ENCODE measurements around the gene PLA2G5. TPM values are rescaled to one million over a fixed set of nuclear protein-coding genes. Genes with fewer than 3 reads are reported as not detected.

PLA2G5 gene
- total and polyA plus RNA-seq, 9 of the 15 experiments (the other 6 are each of a cell fraction or from before 2014, with no cell fraction given), result not detected

- no peaks in the 10 kb centered on the region for H3K4me1 ChIP-seq (replicated peaks in 1 of 2; ENCODE audit: control insufficient read depth in 2 of 2, insufficient read depth in 2 of 2, low read length in 2 of 2)
- ATAC-seq, result no peak
- H2AFZ ChIP-seq (ENCODE audit: low read depth, low read length), result no peak overlapping the region
- no peaks in the 10 kb centered on the region for H4K20me1 ChIP-seq (replicated peaks; ENCODE audit: control insufficient read depth, insufficient read depth, low read length)
- H3K9me1 ChIP-seq (ENCODE audit: control insufficient read depth, insufficient read depth, low read length), result no peaks in the 10 kb centered on the region
- no peak for FAIRE-seq
- no peak for TF ChIP-seq MAFF (IDR thresholded peaks at IDR 0.05; ENCODE audit: low read length)
- TF ChIP-seq, protein P1, sequence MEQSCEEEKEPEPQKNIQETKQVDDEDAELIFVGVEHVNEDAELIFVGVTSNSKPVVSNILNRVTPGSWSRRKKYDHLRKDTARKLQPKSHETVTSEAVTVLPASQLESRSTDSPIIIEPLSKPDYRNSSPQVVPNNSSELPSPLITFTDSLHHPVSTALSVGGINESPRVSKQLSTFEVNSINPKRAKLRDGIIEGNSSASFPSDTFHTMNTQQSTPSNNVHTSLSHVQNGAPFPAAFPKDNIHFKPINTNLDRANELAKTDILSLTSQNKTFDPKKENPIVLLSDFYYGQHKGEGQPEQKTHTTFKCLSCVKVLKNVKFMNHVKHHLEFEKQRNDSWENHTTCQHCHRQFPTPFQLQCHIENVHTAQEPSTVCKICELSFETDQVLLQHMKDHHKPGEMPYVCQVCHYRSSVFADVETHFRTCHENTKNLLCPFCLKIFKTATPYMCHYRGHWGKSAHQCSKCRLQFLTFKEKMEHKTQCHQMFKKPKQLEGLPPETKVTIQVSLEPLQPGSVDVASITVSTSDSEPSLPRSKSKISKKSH (CRISPR knock-in tag; IDR thresholded peaks at IDR 0.05), result no peak
- TF ChIP-seq ZNF165 (CRISPR knock-in tag; IDR thresholded peaks at IDR 0.05; ENCODE audit: borderline replicate concordance), result no peak
- no peak for TF ChIP-seq SP1 (CRISPR knock-in tag; IDR thresholded peaks at IDR 0.05)
- no peak for TF ChIP-seq ELF1 (tag; IDR thresholded peaks at IDR 0.05)
- TF ChIP-seq ZNF232 (CRISPR knock-in tag; IDR thresholded peaks at IDR 0.05), result no peak
- TF ChIP-seq ZNF766 (CRISPR knock-in tag; conservative IDR thresholded peaks at IDR 0.05), result no peak
- TF ChIP-seq GATA2 (CRISPR knock-in tag; IDR thresholded peaks at IDR 0.05), result no peak
- TF ChIP-seq, protein P2, sequence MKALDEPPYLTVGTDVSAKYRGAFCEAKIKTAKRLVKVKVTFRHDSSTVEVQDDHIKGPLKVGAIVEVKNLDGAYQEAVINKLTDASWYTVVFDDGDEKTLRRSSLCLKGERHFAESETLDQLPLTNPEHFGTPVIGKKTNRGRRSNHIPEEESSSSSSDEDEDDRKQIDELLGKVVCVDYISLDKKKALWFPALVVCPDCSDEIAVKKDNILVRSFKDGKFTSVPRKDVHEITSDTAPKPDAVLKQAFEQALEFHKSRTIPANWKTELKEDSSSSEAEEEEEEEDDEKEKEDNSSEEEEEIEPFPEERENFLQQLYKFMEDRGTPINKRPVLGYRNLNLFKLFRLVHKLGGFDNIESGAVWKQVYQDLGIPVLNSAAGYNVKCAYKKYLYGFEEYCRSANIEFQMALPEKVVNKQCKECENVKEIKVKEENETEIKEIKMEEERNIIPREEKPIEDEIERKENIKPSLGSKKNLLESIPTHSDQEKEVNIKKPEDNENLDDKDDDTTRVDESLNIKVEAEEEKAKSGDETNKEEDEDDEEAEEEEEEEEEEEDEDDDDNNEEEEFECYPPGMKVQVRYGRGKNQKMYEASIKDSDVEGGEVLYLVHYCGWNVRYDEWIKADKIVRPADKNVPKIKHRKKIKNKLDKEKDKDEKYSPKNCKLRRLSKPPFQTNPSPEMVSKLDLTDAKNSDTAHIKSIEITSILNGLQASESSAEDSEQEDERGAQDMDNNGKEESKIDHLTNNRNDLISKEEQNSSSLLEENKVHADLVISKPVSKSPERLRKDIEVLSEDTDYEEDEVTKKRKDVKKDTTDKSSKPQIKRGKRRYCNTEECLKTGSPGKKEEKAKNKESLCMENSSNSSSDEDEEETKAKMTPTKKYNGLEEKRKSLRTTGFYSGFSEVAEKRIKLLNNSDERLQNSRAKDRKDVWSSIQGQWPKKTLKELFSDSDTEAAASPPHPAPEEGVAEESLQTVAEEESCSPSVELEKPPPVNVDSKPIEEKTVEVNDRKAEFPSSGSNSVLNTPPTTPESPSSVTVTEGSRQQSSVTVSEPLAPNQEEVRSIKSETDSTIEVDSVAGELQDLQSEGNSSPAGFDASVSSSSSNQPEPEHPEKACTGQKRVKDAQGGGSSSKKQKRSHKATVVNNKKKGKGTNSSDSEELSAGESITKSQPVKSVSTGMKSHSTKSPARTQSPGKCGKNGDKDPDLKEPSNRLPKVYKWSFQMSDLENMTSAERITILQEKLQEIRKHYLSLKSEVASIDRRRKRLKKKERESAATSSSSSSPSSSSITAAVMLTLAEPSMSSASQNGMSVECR (CRISPR knock-in tag; IDR thresholded peaks at IDR 0.05), result no peak
- no peak for TF ChIP-seq ZNF184 (CRISPR knock-in tag; IDR thresholded peaks at IDR 0.05)
- H3K4me3 ChIP-seq, result no peak overlapping the region
- no peaks in the 10 kb centered on the region for H3K9me3 ChIP-seq (replicated peaks; ENCODE audit: control insufficient read depth, insufficient read depth, low read depth, low read length)
- in situ Hi-C loops (cut with MboI) (no loop called here), intact Hi-C loops (cut with micrococcal nuclease) (no loop called here)
- H3K79me2 ChIP-seq (ENCODE audit: control insufficient read depth, insufficient read depth, low read length), result no peaks in the 10 kb centered on the region
- H3K9ac ChIP-seq (ENCODE audit: insufficient read depth in 1 of 2, low read depth in 2 of 2, low read length in 2 of 2), result no peak overlapping the region
- no peak overlapping the region for H3K27ac ChIP-seq (ENCODE audit: extremely low read depth, low read depth, low read length)
- H3K36me3 ChIP-seq (ENCODE audit: control insufficient read depth, insufficient read depth, low read length), result no peaks in the 10 kb centered on the region
- no TSS peak for BruUV-seq (replicated peaks)
- peaks cover 27 to 61% of the 10 kb centered on the region in 2 experiments; a peak in 4 of 5 replicates for H3K27me3 ChIP-seq (ENCODE audit: control insufficient read depth in 2 of 2, insufficient read depth in 2 of 2, low read length in 2 of 2)
- 5% methylated on average over 8 of the region's 8 CpGs for WGBS (ENCODE audit: insufficient coverage, low coverage, missing lambda C conversion rate)
- POLR2A ChIA-PET, result interaction anchor here (0.6 to 0.7 kb wide), 2 partner anchors 14 to 64 kb away, joined by 3 read pairs; no protein-coding TSS in a partner anchor
- DNase-seq (ENCODE audit: extremely low read depth in 1 of 4, low spot score in 3 of 4), result no peak
- no peak overlapping the region for H3K4me2 ChIP-seq (ENCODE audit: insufficient read depth, low read length)
- CTCF ChIA-PET (ENCODE audit: low intra/inter-chr PET ratio), result no interaction called here
These were observed 9.8 kb downstream of the PLA2G5 start for GRCh38 chr1:20079661-20080305.

All from K562 (cell line).